ENCODE results near the gene STIM1.
A peak's percentile ranks its signal among the peaks of the same experiment; 100 is the strongest.

STIM1 gene

DNA sequence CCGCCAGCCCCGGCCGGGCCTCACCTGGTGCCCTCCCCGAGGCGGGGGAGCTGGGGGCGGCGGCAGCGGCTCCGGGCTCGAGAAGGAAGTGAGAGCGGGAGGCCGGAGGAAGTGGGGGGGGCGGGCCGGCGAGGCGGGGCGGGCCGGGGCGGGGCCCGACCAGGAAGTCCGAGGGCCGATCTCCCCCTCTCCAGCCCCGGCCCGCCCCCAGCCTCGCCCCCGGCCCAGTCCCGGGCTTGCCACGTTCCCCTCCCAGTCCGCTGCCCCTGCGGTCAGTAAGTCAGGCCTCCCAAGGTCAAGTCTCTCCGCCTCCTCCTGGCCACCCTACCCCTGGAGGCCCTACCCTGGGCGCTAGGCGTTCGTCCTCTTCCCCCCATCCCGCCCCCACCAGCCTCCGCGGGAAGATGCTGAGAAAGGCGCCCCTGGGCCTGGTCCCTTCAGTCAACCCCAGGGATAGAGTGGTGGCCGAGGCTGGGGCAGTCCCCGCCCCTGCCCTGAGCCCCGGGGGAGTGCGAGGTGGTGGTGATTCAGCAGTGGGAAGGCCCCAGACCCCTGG, 14.5 kb upstream of the STIM1 start, which contains the start of gene RHOG:
Gene RHOG, minus strand, starts transcription at position 90 of the 556 bp plus-strand sequence. CDS start 12,821 bp downstream, outside the sequence.
- DNase-seq (ENCODE audit: low read depth), result no peak
- in situ Hi-C loops (cut with HindIII; ENCODE audit: low sequenced_read_pairs), result no loop called here
- TF ChIP-seq, protein P1, sequence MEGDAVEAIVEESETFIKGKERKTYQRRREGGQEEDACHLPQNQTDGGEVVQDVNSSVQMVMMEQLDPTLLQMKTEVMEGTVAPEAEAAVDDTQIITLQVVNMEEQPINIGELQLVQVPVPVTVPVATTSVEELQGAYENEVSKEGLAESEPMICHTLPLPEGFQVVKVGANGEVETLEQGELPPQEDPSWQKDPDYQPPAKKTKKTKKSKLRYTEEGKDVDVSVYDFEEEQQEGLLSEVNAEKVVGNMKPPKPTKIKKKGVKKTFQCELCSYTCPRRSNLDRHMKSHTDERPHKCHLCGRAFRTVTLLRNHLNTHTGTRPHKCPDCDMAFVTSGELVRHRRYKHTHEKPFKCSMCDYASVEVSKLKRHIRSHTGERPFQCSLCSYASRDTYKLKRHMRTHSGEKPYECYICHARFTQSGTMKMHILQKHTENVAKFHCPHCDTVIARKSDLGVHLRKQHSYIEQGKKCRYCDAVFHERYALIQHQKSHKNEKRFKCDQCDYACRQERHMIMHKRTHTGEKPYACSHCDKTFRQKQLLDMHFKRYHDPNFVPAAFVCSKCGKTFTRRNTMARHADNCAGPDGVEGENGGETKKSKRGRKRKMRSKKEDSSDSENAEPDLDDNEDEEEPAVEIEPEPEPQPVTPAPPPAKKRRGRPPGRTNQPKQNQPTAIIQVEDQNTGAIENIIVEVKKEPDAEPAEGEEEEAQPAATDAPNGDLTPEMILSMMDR (IDR thresholded peaks at IDR 0.05; ENCODE audit: low read depth, low read length, missing control alignments), result no peak
- H3K4me3 ChIP-seq (ENCODE audit: low read depth, low read length), result peak within 1 kb of the TSS; percentile 81

DNA sequence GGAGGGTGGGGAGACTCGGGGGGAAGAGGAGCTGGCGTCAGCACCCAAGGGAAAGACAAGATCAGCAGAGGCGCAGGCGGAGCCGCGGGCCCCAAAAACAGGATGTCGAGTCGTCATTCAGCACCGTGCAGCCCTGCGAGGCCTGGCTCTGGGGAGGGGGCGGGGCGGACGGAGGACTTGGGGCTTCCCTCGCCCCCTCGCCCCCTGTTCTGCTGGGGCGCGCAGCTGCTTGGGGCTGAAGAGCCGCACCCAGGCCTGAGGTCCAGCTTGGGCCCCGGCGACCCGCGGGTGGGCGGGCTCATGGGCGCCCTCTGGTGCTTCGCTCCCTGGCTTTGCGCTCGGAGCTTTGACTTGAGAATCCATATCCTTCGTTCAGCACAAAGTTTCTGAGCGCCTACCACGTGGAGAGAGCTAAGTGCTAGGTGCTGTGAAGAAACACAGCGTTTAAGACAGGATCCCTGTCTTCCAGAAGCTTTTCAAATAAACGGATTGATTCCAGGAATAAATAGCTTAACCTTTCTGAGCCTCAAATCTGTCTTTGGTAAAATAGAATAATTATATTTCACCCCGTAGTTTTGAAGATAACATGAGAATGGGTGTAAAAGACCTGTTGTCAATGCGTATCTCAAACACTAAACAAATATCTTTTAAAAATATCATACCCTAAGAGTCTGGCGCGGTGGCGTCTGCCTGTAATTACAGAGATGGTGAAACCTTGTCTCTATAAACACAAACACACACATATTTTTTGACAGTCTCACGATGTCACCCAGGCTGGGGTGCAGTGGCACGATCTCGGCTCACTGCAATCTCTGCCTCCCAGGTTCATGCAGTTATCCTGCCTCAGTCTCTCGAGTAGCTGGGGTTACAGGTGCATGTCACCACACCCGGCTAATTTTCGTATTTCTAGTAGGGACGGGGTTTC, 13.8 kb upstream of the STIM1 start:
- TF ChIP-seq, protein P1 (IDR thresholded peaks at IDR 0.05; ENCODE audit: low read depth, low read length, missing control alignments), result peak; percentile 85
- in situ Hi-C loops (cut with HindIII; ENCODE audit: low sequenced_read_pairs), result no loop called here
- H3K4me3 ChIP-seq (ENCODE audit: low read depth, low read length), result peak overlapping the region; percentile 81
- DNase-seq (ENCODE audit: low read depth), result peak; percentile 59

DNA sequence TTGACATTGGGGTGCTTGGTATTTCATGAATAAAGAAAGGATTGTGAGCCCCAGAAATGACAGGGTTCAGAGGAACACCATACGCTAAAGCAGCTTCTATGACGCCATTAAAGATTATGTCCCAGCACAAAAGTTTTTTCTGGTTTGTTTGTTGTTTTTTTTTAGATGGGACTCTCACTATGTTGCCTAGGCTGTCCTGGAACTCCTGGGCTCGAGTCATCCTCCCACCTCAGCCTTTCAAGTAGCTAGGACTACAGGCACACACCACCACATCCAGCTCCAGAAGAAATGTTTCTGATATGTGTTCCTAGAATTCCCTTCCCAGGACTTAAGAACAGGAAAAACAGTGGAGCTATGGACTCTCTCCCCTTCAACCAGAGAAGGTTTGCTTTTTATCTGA, 12.1 kb upstream of the STIM1 start:
- H3K4me3 ChIP-seq (ENCODE audit: low read depth, low read length), result no peak overlapping the region
- TF ChIP-seq, protein P1 (IDR thresholded peaks at IDR 0.05; ENCODE audit: low read depth, low read length, missing control alignments), result no peak
- in situ Hi-C loops (cut with HindIII; ENCODE audit: low sequenced_read_pairs), result no loop called here
- DNase-seq (ENCODE audit: low read depth), result no peak

DNA sequence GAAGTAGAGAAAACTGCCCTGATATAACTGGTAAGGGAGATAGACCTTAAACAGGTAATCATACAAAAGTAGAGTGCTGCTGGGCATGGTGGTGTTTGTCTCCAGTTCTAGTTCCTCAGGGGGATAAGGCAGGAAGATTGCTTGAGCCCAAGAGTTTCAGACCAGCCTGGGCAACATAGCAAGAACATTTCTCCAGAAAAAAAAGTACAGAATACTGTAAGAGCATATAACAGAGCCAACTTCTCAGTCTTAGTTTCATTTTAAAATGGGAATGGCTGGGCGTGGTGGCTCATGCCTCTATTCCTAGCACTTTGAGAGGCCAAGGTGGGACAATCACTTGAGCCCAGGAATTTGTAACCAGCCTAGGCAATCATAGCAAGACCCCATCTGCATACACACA, 10.2 kb upstream of the STIM1 start:
- no peak for DNase-seq (ENCODE audit: low read depth)
- in situ Hi-C loops (cut with HindIII; ENCODE audit: low sequenced_read_pairs), result no loop called here
- TF ChIP-seq, protein P1 (IDR thresholded peaks at IDR 0.05; ENCODE audit: low read depth, low read length, missing control alignments), result no peak
- no peak overlapping the region for H3K4me3 ChIP-seq (ENCODE audit: low read depth, low read length)

DNA sequence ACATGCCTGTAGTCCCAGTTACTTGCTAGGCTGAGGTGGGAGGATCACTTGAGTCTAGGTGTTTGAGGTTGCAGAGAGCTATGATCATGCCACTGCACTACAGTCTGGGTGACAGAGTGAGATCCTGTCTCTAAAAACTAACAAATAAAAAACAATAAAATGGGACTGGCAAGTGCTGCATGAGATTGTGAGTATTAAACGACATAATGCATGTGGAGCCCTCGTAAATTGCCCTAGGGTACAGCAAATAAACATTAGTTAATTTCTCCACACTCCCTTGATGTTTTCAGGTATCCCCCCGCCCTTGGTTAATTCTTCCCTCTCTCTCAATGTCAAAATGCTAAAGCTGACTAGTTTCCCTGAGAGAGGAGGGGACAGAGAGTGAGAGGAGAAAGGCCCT, 9.8 kb upstream of the STIM1 start:
- no peak overlapping the region for H3K4me3 ChIP-seq (ENCODE audit: low read depth, low read length)
- TF ChIP-seq, protein P1 (IDR thresholded peaks at IDR 0.05; ENCODE audit: low read depth, low read length, missing control alignments), result no peak
- DNase-seq (ENCODE audit: low read depth), result no peak
- in situ Hi-C loops (cut with HindIII; ENCODE audit: low sequenced_read_pairs), result no loop called here

DNA sequence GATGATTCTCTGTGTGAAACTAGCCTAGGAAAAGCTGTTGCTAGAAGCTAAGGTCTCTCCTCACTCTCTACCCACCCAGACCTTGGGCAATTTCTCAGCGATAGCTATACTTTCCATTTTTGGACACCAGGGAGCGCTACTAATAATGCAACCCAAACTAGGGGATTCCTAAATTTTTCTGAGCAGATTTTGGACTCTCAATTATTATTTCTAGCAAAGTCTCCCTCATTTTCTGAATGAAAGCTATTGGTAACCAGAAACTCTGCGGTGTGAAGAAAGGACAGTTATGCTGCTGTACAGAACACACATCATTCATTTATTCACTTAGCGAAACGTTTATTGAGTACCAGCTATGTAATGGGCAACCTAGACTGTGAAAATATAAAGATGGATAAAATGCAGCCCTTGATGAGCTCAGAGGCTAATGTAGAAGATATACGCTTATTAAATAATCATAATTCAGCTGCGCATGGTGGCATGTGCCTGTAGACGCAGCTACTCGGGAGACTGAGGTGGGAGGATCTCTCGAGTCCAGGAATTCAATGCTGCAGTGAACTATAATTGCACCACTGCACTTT, 6.1 kb upstream of the STIM1 start:
- no peak overlapping the region for H3K4me3 ChIP-seq (ENCODE audit: low read depth, low read length)
- DNase-seq (ENCODE audit: low read depth), result no peak
- TF ChIP-seq, protein P1 (IDR thresholded peaks at IDR 0.05; ENCODE audit: low read depth, low read length, missing control alignments), result peak; percentile 69
- in situ Hi-C loops (cut with HindIII; ENCODE audit: low sequenced_read_pairs), result no loop called here
